Superior temporal gyrus (tissue), 1 donor: ENCODE measurements around the gene BEAN1.

Experiments
- DNase-seq: peaks from one replicate; pipeline ENCODE4 v3.0.0-alpha.2; 2016; ENCODE audit errors: extremely low spot score

BEAN1 gene

GRCh38 chr16:66395806-66396555 lies 31.1 kb upstream of the BEAN1 start:
- DNase-seq: no peak

GRCh38 chr16:66397736-66398433 lies 29.2 kb upstream of the BEAN1 start:
- DNase-seq: no peak

- no peak for DNase-seq
Observed at GRCh38 chr16:66399031-66399430, 28.1 kb upstream of the BEAN1 start.

- no peak for DNase-seq
Observed at GRCh38 chr16:66399930-66400329, 27.2 kb upstream of the BEAN1 start.

GRCh38 chr16:66400503-66401380 lies 26.4 kb upstream of the BEAN1 start:
- no peak for DNase-seq

- no peak for DNase-seq
Observed at GRCh38 chr16:66401610-66402009, 25.5 kb upstream of the BEAN1 start.

- DNase-seq: no peak
Observed at GRCh38 chr16:66402166-66402565, 24.9 kb upstream of the BEAN1 start.

- DNase-seq: no peak
Observed at GRCh38 chr16:66402591-66403230, 24.4 kb upstream of the BEAN1 start.

GRCh38 chr16:66403531-66404145 lies 23.5 kb upstream of the BEAN1 start:
- no peak for DNase-seq

- DNase-seq: no peak
Observed at GRCh38 chr16:66405057-66405783, 21.9 kb upstream of the BEAN1 start.

- DNase-seq: peak; percentile 93
Observed at GRCh38 chr16:66406534-66407221, 20.4 kb upstream of the BEAN1 start.

GRCh38 chr16:66408163-66409048 lies 18.7 kb upstream of the BEAN1 start:
- peak; percentile 40 for DNase-seq

- no peak for DNase-seq
Observed at GRCh38 chr16:66409156-66409555, 17.9 kb upstream of the BEAN1 start.

- no peak for DNase-seq
Observed at GRCh38 chr16:66412182-66412581, 14.9 kb upstream of the BEAN1 start.

GRCh38 chr16:66414891-66415290 lies 12.2 kb upstream of the BEAN1 start:
- DNase-seq: no peak

GRCh38 chr16:66416136-66416535 lies 11.0 kb upstream of the BEAN1 start:
- DNase-seq: no peak

GRCh38 chr16:66416939-66417700 lies 10.0 kb upstream of the BEAN1 start:
- DNase-seq: no peak
